KMS-11 (cell line): Measurements from ENCODE around the gene GRID2.

ENCODE experiments used
- H2AFZ ChIP-seq: fragments of 200-600 bp; sonication (generic); 2 replicates; pipeline ENCODE4 v1.6.1; 2016; ENCODE audit warnings: antibody characterized with exemption, mixed run types, low read depth
- H3K27ac ChIP-seq: fragments of 200-600 bp; sonication (generic); 2 replicates; pipeline ENCODE4 v1.6.1; 2016; ENCODE audit warnings: mild to moderate bottlenecking, mixed run types
- H3K27me3 ChIP-seq: fragments of 200-600 bp; sonication (generic); 2 replicates; pipeline ENCODE4 v1.6.1; 2017; ENCODE audit warnings: mild to moderate bottlenecking, low read depth, mixed run types, moderate library complexity; ENCODE audit not compliant: insufficient read depth
- H3K36me3 ChIP-seq: fragments of 200-600 bp; sonication (generic); 2 replicates; pipeline ENCODE4 v1.6.1; 2017; ENCODE audit warnings: mild to moderate bottlenecking, mixed run types; ENCODE audit not compliant: insufficient read depth
- H3K4me1 ChIP-seq: fragments of 200-600 bp; sonication (generic); 2 replicates; pipeline ENCODE4 v1.6.1; 2016; ENCODE audit warnings: mild to moderate bottlenecking, low read depth, mixed run types; ENCODE audit not compliant: poor library complexity, severe bottlenecking
- H3K4me2 ChIP-seq: fragments of 200-600 bp; sonication (generic); 2 replicates; pipeline ENCODE4 v1.7.0; 2016; ENCODE audit warnings: mild to moderate bottlenecking, mixed run types
- H3K4me3 ChIP-seq: fragments of 200-600 bp; sonication (generic); IDR thresholded peaks from 2 replicates; pipeline ENCODE4 v1.6.1; 2017; ENCODE audit warnings: low read depth, low read length, mixed read lengths; ENCODE audit not compliant: insufficient read depth
- H3K79me2 ChIP-seq: fragments of 200-600 bp; sonication (generic); 2 replicates; pipeline ENCODE4 v1.6.1; 2016; ENCODE audit warnings: low read depth, mixed run types; ENCODE audit not compliant: insufficient read depth
- H3K9ac ChIP-seq: fragments of 200-600 bp; sonication (generic); 2 replicates; pipeline ENCODE4 v1.6.1; 2016; ENCODE audit warnings: mild to moderate bottlenecking, mixed run types
- H4K20me1 ChIP-seq: fragments of 200-600 bp; sonication (generic); 2 replicates; pipeline ENCODE4 v1.6.1; 2016; ENCODE audit warnings: mild to moderate bottlenecking, mixed run types; ENCODE audit not compliant: insufficient read depth
- TF ChIP-seq, protein P1 (sequence below): fragments of 200-600 bp; sonication (generic); conservative IDR thresholded peaks from 2 replicates; pipeline ENCODE4 v1.6.1; 2017; ENCODE audit warnings: low read depth, mild to moderate bottlenecking, antibody characterized with exemption, low read length, moderate library complexity, mixed read lengths

The GRID2 gene

DNA sequence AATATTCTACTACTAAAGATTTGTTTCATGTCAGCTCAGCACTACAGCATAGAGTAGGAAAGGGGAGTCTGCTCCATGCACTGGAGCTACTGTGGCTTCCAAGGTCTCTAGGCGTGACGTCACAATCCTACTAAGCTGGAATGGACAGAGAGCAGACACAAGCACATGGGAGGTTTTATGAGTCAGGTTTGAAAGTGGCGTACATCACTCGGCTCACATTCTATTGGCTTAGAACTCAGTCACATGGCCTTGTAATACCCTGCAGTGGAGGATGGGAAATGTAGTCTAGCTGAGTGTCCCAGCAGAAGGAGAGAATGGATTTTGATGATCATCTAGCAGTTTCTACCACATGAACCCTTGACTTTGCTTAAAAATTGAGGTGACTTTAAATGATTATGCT is 899.9 kb downstream of the GRID2 start:
- Histone ChIP-seq H3K4me2 (no peak overlapping the region), H4K20me1 (no peaks in the 10 kb centered on the region), H3K4me3 (no peak overlapping the region), H3K79me2 (no peaks in the 10 kb centered on the region), H3K27me3 (no peaks in the 10 kb centered on the region), H3K27ac (no peak overlapping the region), H2AFZ (no peak overlapping the region), H3K36me3 (no peaks in the 10 kb centered on the region), H3K9ac (no peak overlapping the region), H3K4me1 (no peaks in the 10 kb centered on the region)
- TF ChIP-seq, protein P1, sequence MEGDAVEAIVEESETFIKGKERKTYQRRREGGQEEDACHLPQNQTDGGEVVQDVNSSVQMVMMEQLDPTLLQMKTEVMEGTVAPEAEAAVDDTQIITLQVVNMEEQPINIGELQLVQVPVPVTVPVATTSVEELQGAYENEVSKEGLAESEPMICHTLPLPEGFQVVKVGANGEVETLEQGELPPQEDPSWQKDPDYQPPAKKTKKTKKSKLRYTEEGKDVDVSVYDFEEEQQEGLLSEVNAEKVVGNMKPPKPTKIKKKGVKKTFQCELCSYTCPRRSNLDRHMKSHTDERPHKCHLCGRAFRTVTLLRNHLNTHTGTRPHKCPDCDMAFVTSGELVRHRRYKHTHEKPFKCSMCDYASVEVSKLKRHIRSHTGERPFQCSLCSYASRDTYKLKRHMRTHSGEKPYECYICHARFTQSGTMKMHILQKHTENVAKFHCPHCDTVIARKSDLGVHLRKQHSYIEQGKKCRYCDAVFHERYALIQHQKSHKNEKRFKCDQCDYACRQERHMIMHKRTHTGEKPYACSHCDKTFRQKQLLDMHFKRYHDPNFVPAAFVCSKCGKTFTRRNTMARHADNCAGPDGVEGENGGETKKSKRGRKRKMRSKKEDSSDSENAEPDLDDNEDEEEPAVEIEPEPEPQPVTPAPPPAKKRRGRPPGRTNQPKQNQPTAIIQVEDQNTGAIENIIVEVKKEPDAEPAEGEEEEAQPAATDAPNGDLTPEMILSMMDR: no peak

DNA sequence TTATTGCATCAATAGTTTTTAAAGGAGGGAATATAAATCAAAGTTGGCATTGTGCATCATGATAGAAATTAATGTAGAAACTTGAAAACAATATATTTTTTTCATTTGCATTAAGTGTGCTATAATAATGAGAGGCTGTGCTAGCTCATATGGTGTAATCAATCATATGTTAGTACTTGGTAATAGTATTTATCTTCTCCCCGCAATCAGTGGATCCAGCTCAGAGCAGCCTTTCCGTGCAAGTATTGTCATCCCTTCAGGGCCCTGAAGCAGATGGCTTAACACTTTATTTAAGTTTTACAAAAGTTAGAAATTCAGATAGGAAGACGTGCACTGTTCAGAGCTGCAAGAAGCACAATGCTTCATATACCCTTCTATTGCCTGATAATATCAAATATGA is 908.5 kb downstream of the GRID2 start:
- Histone ChIP-seq H3K36me3 (no peaks in the 10 kb centered on the region), H3K4me3 (no peak overlapping the region), H3K4me2 (no peak overlapping the region), H3K79me2 (no peaks in the 10 kb centered on the region), H2AFZ (no peak overlapping the region), H4K20me1 (no peaks in the 10 kb centered on the region), H3K9ac (no peak overlapping the region), H3K4me1 (no peaks in the 10 kb centered on the region), H3K27me3 (no peaks in the 10 kb centered on the region), H3K27ac (no peak overlapping the region)
- TF ChIP-seq, protein P1: no peak

DNA sequence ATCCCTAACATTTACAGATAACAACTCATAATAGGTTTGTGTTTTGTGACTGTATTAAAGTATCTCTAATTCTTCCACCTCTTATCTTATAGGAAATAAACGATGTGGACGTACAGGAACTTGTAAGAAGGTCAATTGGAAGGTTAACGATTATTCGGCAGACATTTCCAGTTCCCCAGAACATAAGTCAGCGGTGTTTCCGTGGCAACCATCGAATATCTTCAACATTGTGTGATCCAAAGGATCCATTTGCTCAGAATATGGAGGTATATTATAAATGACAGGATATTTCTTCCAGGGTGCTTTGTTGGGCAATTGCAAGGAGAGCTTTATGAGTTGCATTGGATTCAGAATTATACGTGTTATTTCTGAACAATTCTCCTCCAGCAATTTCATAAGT is 912.9 kb downstream of the GRID2 start:
- Histone ChIP-seq H3K4me3 (no peak overlapping the region), H3K4me1 (no peaks in the 10 kb centered on the region), H3K27ac (no peak overlapping the region), H3K4me2 (no peak overlapping the region), H3K27me3 (no peaks in the 10 kb centered on the region), H2AFZ (no peak overlapping the region), H4K20me1 (no peaks in the 10 kb centered on the region), H3K9ac (no peak overlapping the region), H3K36me3 (no peaks in the 10 kb centered on the region), H3K79me2 (no peaks in the 10 kb centered on the region)
- TF ChIP-seq, protein P1: no peak

DNA sequence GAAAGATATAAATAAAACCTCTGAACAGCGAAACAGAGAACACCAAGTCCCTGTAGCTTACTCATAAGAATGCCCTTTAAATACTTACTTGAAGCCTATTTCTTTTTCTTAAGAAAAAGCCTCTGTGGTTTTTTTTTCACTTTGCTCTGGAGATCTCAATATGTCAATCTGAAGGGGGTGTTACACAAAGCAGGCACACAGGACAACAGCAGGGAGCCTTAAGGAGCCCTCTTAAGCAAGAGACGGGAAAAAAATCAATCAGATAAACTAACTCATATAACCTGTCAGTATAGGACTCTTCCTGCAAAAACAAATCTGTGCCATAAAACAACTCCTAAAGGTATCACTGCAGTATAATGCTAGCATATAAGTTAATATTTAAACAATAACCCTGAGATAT is 913.7 kb downstream of the GRID2 start:
- Histone ChIP-seq H3K4me1 (no peaks in the 10 kb centered on the region), H3K36me3 (no peaks in the 10 kb centered on the region), H3K27me3 (no peaks in the 10 kb centered on the region), H3K4me3 (no peak overlapping the region), H4K20me1 (no peaks in the 10 kb centered on the region), H3K4me2 (no peak overlapping the region), H3K79me2 (no peaks in the 10 kb centered on the region), H2AFZ (no peak overlapping the region), H3K9ac (no peak overlapping the region), H3K27ac (no peak overlapping the region)
- TF ChIP-seq, protein P1: no peak

DNA sequence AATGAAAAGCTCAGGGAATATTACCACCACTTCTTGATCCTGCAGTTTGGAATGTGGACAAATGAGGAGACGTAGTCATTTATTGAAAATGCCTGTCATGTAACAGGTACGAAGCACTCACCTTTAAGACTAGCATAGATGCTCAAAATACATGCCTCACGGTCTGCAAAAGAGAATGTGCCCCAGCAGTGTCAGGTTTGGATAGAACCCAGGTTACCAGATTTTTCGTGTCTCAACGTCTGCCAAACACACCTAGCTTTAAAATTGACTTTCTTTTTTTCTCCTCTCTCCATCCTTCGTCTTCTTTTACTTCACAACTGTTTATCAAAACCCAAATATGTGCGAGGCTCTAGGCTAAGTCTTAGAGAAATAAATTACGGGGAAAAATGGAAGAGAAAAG is 918.0 kb downstream of the GRID2 start:
- no peak overlapping the region for H3K9ac ChIP-seq
- no peaks in the 10 kb centered on the region for H3K79me2 ChIP-seq
- H3K4me3 ChIP-seq: no peak overlapping the region
- H3K27ac ChIP-seq: no peak overlapping the region
- H3K36me3 ChIP-seq: no peaks in the 10 kb centered on the region
- no peak overlapping the region for H3K4me2 ChIP-seq
- no peaks in the 10 kb centered on the region for H3K27me3 ChIP-seq
- no peaks in the 10 kb centered on the region for H3K4me1 ChIP-seq
- TF ChIP-seq, protein P1: no peak
- no peak overlapping the region for H2AFZ ChIP-seq
- no peaks in the 10 kb centered on the region for H4K20me1 ChIP-seq
